Measurements from ENCODE around the gene ACOD1.

DNA sequence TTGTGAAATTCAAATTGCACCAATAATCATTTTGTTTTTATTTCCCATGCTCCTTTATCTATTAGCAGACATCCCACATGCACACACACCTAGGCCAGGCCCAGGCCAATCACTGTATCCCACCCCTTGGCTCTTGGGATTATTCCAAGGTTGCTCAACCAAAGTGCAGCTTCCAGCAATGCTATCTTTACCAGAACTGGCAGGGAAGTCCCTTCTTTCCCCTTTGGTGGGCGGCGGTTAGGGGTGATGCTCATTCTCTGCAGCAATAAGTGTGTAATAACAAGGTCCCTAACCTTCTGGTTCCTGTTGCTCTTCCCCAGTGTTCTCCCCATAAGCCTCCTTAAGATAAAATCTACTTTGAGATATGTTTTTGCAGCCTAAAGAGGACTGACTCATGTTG, 43.8 kb upstream of the ACOD1 start:
- TF ChIP-seq, protein P1, sequence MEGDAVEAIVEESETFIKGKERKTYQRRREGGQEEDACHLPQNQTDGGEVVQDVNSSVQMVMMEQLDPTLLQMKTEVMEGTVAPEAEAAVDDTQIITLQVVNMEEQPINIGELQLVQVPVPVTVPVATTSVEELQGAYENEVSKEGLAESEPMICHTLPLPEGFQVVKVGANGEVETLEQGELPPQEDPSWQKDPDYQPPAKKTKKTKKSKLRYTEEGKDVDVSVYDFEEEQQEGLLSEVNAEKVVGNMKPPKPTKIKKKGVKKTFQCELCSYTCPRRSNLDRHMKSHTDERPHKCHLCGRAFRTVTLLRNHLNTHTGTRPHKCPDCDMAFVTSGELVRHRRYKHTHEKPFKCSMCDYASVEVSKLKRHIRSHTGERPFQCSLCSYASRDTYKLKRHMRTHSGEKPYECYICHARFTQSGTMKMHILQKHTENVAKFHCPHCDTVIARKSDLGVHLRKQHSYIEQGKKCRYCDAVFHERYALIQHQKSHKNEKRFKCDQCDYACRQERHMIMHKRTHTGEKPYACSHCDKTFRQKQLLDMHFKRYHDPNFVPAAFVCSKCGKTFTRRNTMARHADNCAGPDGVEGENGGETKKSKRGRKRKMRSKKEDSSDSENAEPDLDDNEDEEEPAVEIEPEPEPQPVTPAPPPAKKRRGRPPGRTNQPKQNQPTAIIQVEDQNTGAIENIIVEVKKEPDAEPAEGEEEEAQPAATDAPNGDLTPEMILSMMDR (IDR thresholded peaks at IDR 0.05), result no peak
- TF ChIP-seq POLR2A (IDR thresholded peaks at IDR 0.05), result no peak
